Stimulated activated naive CD4-positive, alpha-beta T cell (primary cell): ENCODE measurements around the gene ZBTB24.

ENCODE experiments used
- DNase-seq, 6 experiments: peaks; one replicate each; lab custom pipeline; 2025; lab: John Stamatoyannopoulos, UW

ZBTB24 gene

DNA sequence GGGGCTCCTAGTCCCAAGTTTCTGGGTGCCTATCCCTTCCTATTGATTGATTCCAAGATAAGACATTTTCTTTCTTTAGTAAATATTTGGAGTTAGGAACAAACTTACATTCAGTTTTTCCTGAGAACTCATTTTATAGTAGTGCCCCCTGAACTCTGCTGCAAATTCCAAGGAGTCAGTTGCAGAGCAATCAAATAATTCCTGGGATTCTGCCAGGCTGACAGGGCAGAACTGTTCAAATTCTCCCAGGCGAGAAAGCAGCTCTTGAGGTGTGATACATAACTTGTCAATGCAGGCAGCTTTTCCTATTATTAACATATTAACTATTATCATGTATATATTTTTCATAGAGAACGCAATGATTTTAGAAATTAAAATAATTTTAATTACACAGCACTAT, 15.9 kb upstream of the ZBTB24 start:
- no peak for DNase-seq

DNA sequence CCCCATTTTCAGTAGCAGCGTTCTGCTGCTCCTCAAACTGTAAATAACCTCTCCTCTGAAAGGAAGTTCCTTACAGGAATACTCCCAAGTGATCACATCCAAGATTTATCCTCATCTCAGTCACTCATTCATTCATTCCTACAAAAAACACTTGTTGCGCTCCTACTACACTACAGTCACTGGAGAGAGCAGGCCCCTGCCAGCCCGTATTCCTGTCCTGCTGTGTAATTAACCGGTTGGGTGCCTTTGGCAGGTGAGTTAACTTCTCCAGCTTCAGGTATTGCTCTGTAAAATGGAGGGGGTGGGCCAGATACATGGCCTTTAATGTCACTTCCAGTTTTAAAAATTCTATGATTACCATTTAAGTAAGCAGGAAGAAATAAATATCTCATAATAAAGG, 15.0 kb upstream of the ZBTB24 start:
- no peak for DNase-seq

DNA sequence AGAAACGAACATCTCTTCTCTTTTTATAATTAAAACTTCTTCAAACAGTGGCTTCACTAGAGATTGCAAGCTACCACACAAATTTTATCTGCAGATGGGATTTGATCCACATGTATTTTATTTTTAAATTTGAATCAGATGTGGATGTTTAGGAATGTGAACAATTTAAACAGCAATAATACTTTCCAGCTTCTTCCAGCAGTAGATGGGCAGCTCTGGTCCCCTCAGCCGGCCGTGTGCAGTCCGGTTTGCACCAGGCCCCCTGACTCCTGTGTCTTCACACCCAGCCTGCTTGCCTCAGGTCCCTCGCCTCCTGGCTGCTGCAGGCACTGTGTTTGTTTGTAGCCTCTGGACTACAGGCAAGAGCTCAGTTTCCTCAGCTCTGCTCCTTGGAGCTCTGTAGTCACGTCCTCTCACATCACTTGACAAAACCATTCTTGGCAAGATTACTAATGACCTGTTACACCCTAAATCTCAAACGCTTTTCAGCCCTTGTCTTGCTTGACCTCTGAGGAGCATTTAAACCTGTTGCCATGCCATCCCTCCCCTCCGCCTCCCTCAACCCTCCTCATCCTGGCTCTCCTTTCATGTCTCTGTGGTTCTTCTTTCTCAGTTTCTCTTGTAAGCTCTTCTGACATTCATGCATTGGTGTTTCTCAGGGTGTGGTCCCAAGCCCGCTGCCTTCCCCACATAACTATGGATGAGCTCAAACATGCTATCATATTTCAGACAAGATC, 13.2 kb upstream of the ZBTB24 start:
- no peak for DNase-seq

DNA sequence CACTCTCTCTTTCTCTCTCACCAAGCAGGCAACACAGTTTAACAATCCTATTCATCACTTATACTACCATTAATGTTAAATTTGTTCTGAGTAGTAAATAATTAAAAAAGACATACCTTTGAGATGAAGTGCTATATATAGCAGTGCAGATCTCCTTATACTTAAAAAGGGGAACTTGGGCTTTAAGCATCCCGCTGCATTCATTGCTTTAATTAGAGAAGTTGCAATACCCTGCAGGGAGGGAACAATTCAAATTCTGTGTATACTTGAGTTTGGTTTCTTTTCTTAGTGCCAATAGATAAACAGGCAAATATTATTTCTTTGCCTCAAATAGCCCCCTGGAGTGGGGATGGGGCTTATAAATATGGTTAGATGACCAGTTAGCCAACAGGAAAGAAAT, 10.8 kb upstream of the ZBTB24 start:
- DNase-seq: no peak

DNA sequence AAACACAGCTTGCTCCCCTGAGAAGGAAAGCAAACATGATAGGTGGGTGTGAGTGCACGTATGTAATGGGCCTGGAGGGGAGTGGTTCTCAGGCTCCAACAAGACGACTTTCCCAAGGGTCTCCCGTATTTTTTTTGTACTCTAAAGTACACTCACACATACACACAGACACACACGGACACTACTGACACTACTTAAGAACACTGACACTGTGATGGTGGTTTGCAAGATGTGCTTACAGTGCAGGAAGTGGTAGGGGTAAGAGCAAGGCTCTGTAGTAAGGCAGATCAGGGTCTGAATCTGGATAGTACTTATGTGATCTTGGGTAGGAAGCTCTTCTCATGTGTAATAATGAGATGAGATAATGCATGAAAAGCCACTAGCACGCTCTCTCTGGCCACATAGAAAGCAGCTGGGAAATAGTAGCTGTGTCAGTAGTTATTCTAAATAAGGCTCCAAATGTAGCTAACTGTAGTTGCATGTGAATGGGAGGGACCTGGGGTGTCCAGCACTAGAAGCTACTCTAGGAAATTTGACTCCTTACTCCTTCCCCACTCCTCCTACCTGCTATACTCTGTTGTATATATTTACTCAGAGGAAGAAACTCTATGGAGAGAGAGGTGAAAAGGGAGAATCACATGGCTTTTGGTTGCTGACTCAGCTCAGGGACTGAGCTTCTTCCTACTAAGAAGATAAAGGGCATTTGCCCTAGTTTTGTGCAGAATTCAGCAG, 8.4 kb upstream of the ZBTB24 start:
- peak in 3 of 6 experiments; percentile 17 to 45 (median 44) for DNase-seq

DNA sequence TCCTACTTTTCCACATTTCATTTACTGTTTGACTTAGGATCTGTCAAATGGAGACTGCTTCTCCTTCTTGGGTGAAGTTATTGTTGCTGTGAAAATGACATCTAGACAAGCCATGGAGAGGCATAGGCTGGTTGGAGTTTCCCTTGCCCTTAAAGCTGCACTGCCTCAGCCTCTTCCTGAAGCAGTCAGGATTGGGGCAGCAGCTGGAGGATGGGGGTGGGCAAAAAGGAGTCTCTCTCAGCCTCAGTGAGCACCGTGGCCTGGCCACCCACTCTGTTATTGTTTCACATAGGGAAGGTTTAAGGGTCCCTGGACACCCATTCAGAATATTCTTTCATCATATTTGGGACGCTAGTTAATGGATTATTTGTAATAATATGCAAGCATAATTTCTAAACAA, 7.7 kb upstream of the ZBTB24 start:
- no peak for DNase-seq

DNA sequence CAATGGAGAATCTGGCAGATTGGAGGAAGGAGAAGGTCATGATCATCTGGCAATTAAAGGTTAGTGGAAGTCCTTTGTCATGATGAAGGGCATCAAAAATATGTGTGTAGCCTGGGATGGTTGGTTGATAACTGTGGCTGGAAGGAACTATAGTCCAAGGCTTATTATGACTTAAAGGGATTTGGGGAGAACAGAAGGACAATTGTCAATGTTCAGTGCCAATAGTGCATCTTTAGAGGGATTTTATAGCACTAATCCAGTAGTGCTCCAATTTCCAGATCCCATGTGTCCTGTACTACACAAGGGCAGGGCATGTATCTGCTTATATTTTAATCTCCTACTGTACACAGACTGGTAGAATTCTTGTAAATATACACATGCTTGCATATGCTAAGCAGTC, 5.0 kb upstream of the ZBTB24 start:
- no peak for DNase-seq

DNA sequence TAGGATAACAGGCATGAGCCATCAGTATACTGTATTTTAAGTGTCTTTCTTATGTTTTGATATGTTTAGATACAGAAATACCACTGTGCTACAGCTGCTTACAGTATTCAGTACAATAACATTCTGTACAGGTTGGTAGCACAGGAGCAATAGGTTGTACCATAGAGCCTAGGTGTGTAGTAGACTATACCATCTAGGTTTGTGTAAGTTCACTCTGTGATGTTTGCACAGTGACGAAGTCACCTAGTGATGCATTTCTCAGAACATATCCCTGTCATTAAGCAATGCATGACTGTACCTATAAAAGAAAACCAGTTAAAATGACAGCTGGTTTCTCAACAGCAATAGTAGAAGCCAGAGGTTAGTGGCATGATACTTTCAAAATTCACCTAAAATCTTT, 3.0 kb upstream of the ZBTB24 start:
- DNase-seq: no peak

DNA sequence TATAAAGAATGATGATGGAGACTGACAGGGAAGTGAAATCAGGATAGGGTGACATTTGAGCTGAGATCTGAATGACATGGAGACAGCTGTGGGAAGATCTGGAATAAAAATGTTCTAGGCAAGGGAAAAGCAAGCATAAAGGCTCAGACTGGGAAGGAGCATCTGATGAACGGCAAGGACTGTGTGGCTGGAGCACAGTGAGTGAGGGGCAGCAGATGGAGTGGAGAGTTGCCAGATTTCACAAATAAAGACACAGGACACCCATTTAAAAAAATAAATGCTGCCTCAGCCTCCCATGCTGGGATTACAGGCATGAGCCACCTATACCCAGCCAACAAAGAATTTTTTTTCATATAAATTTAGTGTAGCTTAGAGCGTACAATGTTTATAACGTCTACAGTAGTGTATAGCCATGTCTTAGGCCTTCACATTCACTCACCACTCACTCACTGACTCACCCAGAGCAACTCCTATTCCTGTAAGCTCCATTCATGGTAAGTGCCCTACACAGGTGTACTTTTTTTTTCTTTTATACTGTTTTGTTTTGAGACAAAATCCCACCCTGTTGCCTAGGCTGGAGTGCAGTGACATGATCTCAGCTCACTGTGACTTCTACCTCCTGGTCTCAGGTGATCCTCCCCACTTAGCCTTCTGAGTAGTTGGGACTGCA, 2.4 kb upstream of the ZBTB24 start:
- DNase-seq: no peak

DNA sequence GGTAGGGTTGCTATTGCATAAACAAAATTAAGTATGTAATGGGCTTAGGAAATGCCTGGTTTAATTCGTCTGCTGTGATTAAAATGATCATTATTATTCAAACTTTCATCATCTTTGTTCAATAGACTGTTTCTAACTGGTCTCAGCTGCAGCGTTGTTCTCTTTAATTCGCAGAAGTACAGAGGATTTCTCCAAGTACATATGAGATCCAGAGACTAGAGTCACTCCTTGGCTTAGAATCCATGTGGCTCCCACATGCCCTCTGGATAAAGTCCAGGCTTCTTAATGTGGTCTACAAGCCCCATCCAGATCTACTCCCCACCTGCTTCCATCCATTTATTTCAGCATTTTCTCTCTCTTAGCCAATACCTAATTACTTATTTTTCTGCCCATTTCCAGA, 1.1 kb upstream of the ZBTB24 start:
- no peak for DNase-seq

DNA sequence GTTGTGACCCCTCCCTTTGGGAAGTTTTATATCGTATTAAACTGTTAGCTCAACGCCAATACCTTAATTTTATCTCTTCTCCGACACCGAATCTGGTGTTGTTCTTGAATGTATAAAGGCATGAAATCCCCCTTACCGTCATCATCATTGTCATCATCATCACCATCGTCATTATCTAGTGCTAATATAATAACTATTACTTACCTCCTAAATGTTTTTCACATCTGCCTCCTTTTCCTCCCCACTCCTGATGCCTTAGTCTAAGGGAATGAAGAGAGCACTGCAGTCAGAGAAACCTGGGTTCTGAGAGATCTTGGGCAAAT, 677 bp upstream of the ZBTB24 start:
- DNase-seq: peak in 2 of 6 experiments; percentile 24 to 38

DNA sequence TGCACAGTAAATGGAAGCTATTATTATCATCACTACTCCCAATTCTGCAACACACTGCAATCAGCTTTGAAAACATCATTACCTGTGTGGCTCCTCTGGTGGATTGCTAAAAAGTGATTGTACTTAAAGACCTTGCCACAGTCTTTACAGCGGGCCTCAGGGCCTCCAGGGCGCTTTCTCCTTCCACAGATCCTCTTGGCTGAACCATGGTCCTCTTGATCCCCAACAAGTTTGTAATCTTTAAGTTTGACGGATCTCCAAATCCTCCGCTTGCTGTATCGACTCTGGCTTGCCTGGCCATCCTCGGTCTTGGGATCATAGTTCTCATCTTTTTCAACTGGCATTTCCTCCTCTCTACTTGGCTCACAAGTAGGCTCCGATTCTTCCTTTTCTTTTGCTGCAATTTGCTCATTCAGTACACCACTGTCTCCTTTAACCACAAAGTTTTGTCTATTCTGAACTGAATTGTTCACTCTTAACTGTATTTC, 2.0 kb downstream of the ZBTB24 start:
- DNase-seq: no peak

DNA sequence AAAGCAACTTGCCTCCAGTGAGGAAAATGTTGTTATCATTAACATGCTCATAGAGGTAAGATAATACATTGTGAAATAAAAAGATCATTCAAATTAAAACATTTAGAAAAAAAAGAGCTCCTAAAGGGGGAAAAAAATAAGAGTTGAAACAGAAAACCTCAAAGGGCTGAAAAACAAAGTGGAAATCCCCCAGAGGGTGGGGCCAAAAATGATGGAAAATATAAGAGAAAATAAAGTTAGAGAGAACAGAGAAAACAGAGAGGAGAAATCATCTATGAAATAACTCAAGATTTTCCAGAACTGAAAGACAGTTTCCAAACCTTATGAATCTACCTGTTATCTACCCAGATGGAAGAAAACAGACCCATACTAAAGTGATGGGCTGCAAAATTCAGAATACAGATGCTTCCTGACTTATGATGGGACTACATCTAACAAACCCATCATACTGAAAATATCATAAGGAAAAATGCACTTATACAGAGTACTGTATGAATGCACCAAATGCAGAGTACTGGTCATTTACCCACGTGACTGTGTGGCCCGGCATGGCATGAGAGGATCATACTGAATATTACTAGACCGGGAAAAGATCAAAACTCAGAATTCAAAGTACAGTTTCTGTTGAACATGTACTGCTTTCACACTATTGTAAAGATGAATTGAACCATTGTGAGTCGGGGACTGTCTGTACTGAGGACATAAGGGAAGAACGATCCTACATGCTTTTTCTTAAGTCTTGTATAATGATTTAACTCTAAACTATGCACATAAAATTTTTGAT, 4.0 kb downstream of the ZBTB24 start:
- DNase-seq: peak in 3 of 6 experiments; percentile 7 to 25 (median 17)

DNA sequence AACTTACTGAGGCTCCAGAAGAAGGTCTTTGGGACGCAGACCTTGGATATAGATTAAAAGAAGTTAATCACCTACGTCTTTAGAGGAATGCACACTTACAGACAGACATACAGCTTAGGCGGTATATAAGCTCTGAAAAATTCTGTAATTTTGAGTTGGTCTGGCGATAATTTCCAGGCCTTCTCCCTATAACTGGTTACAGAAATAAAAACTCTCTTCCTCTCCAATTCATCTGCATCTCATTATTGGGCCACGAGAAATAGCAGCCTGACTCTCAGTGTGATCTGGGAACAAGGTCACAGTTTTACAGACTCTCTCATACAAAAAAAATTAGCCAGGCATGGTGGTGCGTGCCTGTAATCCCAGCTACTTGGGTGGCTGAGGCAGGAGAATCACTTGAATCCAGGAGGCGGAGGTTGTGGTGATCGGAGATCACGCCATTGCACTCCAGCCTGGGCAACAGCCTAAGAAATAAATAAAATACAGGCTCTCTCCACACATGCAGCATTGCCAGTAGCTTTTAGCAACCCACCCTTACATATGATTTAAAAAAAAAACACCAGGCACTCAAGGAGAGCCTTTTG, 4.7 kb downstream of the ZBTB24 start:
- DNase-seq: no peak

DNA sequence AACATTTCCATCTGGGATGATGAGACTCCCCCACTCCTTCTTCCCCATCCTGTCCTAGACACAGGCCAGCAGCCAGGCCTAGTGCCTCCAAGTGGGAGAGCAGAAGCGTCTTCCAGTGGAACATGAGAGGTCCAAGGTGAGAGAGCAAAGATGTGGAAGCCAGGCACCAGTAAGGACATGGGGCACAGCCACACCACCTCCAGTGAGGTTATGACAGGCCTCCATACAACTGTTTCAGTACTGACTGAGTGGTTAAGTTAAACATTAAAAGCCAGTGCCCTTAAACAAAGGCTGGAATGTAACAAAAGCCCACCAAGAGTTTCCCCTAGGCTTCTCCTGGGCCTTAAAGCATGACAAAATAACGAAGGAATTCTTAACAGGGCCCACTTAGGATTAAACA, 5.3 kb downstream of the ZBTB24 start:
- DNase-seq: no peak

DNA sequence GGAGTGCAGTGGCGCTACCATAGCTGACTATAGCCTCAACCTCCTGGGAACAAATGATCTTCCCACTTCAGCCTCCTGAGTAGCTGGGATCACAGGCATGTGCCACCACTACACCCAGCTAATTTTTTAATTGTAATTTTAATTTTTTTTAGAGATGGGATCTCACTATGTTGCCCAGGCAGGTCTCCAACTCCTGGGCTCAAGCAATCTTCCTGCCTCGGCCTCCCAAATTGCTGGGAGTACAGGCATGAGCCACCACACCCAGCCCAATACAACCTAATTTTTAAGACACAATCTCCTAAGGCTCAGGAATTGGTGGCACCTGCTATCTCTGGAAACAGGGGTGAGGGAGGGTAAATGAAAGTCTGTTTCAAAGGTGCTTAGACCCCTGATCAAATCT, 5.8 kb downstream of the ZBTB24 start:
- DNase-seq: no peak

DNA sequence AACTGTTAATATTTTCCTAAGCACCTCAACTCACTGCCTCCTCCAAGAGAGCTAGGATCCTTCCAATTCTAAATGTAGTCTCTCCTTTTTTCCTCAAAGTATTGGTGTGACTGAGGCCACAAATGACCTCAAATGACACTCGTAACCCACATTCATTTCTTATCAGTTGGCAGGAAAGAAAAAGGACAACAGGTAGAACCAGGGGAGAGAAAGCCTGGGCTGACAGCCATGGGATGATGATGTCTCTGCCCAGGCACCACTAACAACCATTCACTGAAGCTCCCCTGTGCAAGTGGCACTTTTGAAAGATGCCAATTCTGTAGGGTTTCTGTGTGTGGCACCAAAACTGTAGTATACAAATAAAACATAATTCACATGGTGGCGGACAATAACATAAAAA, 7.4 kb downstream of the ZBTB24 start:
- no peak for DNase-seq

DNA sequence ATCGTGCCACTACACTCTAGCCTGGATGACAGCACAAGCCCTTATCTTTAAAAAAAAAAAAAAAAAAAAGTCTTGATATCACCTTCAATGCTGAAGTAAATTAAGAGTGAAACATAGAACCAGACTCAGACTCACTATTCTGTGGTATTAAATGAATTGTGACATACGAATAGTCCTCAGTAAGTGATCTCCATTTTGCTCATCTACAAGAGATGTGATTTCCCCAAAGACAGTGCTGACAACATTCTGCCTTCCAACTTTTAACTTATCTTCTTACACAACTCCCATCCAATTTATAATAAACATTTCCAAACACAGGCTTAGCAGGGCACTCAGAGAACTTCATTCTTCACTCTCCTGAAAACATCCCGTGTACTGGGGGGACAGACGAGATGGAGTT, 8.0 kb downstream of the ZBTB24 start:
- no peak for DNase-seq

DNA sequence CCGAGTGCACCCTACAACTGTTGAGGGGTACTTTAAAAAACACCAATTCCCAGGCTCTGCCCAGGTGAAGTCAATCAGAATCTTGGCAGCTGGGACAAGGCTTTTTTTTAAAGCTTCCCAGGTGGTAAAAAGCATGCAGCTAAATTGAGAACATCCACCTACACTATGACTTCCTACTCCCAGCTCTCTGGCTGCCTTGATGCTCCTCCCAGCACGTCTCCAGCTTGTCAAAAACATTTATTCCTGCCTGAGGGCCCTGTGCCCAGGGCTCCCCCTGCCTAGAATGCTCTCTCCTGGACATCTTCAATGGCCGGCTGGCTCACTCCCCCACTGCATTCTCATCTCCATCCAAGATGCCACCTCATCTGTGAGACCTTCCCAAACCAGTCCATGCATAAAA, 9.9 kb downstream of the ZBTB24 start:
- no peak for DNase-seq

DNA sequence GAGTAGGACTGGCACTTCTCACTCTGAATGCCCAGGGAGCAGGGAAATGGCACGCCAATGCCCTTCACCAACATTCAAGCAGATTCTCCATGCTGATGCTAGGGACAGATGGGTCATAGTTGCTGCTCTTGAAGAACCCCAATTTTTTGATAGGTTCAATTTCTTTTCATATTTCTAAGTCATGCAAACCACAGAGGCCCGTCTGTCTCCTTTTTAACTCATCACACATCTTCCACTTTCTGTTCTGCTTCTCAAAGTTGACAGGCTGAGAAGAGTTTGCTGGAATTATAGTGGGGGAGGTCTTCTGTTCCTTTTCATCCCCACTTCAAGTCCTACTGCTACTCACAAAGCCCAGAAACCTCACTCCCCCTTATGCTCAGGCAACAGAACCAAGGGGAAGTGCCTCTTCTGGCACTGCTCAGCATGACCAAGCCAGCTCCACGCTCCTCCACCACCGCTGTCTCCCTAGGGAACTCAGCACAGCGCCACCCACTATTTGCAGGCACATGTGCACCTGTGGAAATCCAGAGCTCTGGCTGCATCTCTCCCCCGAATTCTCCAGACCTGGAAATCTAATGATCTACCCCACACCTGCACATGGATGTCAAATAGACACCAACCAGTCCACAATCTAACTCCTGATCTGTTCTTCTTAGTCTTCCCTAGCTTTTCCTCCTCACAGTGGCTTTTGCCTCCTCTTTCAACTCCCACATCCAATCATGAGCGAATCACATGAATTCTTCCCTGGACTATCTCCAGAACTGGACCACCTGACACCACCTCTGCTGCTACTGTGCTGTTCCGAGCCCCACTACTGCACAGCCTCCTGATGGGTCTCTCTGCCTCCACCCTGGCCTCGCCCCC, 10.7 kb downstream of the ZBTB24 start:
- no peak for DNase-seq
